Natural killer cell treated with Interleukin-12 subunit alpha and Interleukin-12 subunit beta and Interleukin-15 and Interleukin-18, amount 100 ng/mL, for 72 hours (primary cell): ENCODE results near the gene C1QTNF6. TPM values are rescaled to one million over a fixed set of nuclear protein-coding genes. Genes with fewer than 3 reads are reported as not detected.

ENCODE experiments used
- ATAC-seq, 2 donors: fragments of 150-1000 bp; cut with Tn5 transposase in 1 of 2; sonication (Bioruptor Pico), chemical (Tn5 transposase) in 1 of 2; 2 replicates each; pipeline ENCODE4 v1.10.0; 2021
- DNase-seq: peaks from one replicate; pipeline ENCODE4 v3.0.0; 2022; ENCODE audit warnings: low spot score
- H3K27ac Mint-ChIP-seq, 2 donors: 1 replicate in 1 of 2; 2 replicates in 1 of 2; pipeline ENCODE4 v1.8.0; 2022; ENCODE audit warnings: mixed read lengths in 2 of 2, mild to moderate bottlenecking in 1 of 2, moderate library complexity in 1 of 2
- H3K27me3 Mint-ChIP-seq, 2 donors: 1 replicate in 1 of 2; 2 replicates in 1 of 2; pipeline ENCODE4 v1.8.0; 2022; ENCODE audit warnings: mixed read lengths in 2 of 2
- H3K36me3 Mint-ChIP-seq: one replicate; pipeline ENCODE4 v1.8.0; 2022; ENCODE audit warnings: mixed read lengths
- H3K4me1 Mint-ChIP-seq, 2 donors: 1 replicate in 1 of 2; 2 replicates in 1 of 2; pipeline ENCODE4 v1.8.0; 2022; ENCODE audit warnings: low read depth in 2 of 2, mixed read lengths in 2 of 2, mild to moderate bottlenecking in 1 of 2
- H3K4me3 Mint-ChIP-seq: one replicate; pipeline ENCODE4 v1.8.0; 2022; ENCODE audit warnings: mixed read lengths
- H3K9me3 Mint-ChIP-seq: 2 replicates; pipeline ENCODE4 v1.8.0; 2022; ENCODE audit warnings: mixed read lengths
- total RNA-seq, 2 donors: library from RNA; stranded (reverse); gene quantifications; one replicate each; pipeline ENCODE4 v1.2.3, GENCODE V29; 2022

Gene C1QTNF6
- total RNA-seq, 2 donors from 2014 or later, result 1.3 to 3.9 TPM

GRCh38 chr22:37157516-37158285 lies 30.3 kb downstream of the C1QTNF6 start:
- no peak for ATAC-seq

DNA sequence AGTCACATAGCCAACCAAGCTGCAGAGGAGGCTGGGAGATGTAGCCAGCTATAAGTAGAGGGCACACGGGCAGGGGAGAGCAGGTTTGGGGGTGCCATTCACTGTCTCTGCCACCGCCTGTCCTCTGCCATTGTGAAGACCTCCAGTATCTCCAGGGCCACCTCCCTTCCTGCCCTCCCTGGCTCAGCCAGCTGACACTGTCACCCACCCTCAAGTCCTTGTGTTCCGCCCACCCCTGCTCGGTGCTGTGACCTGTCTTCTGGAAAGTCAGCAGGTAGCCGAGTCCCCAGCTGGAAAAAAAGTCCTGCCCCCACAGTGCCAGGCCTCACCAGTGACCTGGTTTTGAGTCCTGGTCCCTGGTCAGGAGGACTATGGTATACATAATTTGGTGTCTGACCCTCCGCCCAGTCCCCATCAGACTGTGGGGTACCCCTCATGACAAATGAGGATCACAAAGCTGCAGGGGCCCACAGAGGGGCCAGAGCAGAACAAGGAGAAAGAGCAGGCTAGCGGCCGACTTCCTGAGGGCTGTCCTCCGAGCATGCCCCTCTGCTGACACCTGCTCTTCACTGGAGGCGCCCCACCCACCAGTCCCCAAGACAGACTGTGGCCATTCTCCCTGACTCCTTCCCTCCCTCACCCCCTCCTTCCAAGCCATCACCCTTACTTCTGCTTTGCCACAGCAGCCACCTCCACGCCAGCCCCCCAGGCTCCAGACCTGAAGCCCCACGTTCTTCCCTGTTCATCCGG lies 31.2 kb downstream of the C1QTNF6 start:
- no peak for ATAC-seq
- peak overlapping the region; percentile 80 for H3K4me3 Mint-ChIP-seq
- no peaks in the 10 kb centered on the region for H3K27me3 Mint-ChIP-seq
- peaks cover 72 to 78% of the 10 kb centered on the region in 2 donors for H3K4me1 Mint-ChIP-seq
- H3K27ac Mint-ChIP-seq, result peak overlapping the region; percentile 87 to 96
- H3K36me3 Mint-ChIP-seq, result no peaks in the 10 kb centered on the region
- no peak for DNase-seq
- no peaks in the 10 kb centered on the region for H3K9me3 Mint-ChIP-seq

More at GRCh38 chr22:37157516-37158285, 30.3 kb downstream of the C1QTNF6 start:
- H3K4me1 Mint-ChIP-seq, result peaks cover 78 to 87% of the 10 kb centered on the region in 2 donors
- no peak for DNase-seq
- H3K36me3 Mint-ChIP-seq, result no peaks in the 10 kb centered on the region
- no peaks in the 10 kb centered on the region for H3K9me3 Mint-ChIP-seq
- peak overlapping the region; percentile 80 for H3K4me3 Mint-ChIP-seq
- peak overlapping the region; percentile 87 to 96 for H3K27ac Mint-ChIP-seq
- H3K27me3 Mint-ChIP-seq, result no peaks in the 10 kb centered on the region

DNA sequence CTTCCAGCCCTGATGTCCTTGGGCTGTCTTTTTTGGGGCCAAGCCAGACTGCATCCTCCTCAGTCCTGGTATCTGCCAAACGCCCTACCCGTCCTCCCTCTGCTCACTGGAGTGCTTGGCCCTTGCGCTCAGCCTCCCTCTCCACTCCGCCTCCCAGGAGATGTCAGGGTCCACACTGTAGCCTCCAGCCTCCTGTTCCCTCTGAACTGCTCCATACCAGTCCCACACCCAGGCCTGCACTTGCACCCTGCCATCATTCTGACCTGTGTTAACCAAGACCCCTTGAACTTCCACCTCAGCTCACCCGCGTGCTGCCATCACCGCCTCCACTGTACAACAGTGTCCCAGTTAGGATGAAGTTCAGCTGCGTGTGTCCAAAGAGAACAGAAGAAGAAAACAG lies 32.1 kb downstream of the C1QTNF6 start:
- DNase-seq, result no peak
- peaks cover 75 to 78% of the 10 kb centered on the region in 2 donors for H3K4me1 Mint-ChIP-seq
- no peak for ATAC-seq
- H3K27ac Mint-ChIP-seq, result peak overlapping the region; percentile 87 to 96
- H3K9me3 Mint-ChIP-seq, result no peaks in the 10 kb centered on the region
- peaks cover 7% of the 10 kb centered on the region for H3K36me3 Mint-ChIP-seq
- H3K4me3 Mint-ChIP-seq, result peak overlapping the region; percentile 71
- H3K27me3 Mint-ChIP-seq, result no peaks in the 10 kb centered on the region

DNA sequence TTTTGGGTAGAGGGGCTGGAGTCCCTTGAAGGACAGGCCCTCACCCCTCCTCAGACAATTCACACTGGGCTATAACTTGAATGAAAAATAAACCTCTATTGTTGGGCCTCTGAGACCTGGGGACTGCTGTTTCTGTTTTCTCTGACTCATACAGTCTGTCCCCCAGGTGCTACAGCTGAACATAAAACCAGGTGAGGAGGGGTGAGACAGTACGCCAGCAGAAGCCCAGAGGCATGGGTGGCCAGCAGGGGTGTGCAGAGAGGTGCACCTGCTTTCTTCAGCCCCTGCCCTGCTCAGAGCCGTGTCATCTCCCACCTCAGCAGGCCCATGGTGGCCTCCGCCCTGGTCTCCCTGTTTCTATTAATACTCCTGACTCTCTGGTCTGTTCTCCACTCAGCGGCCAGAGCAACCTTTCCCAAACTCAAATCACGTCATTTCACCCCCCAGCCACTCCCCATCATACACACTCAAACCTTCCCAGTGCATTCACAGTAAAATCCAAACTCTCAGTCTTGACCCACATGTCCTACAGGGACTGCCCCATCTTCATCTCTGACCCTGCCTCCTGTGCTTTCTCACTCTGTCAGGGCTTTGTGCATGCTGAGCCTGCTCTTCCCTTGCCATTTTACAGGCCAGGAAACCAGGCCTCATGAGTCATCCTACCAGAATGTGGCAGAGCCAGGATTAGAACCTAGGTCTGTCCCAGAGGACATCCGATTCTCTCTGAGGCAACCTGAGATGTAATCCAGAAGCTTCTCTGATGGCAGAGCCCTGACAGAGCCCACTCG lies 32.9 kb downstream of the C1QTNF6 start:
- ATAC-seq (peak; percentile 84 to 89), DNase-seq (no peak)
- H3K9me3 Mint-ChIP-seq, result no peaks in the 10 kb centered on the region
- H3K36me3 Mint-ChIP-seq, result peaks cover 9% of the 10 kb centered on the region
- H3K27me3 Mint-ChIP-seq, result no peaks in the 10 kb centered on the region
- peak overlapping the region; percentile 87 to 96 for H3K27ac Mint-ChIP-seq
- H3K4me3 Mint-ChIP-seq, result peak overlapping the region; percentile 71
- peaks cover 79 to 82% of the 10 kb centered on the region in 2 donors for H3K4me1 Mint-ChIP-seq

DNA sequence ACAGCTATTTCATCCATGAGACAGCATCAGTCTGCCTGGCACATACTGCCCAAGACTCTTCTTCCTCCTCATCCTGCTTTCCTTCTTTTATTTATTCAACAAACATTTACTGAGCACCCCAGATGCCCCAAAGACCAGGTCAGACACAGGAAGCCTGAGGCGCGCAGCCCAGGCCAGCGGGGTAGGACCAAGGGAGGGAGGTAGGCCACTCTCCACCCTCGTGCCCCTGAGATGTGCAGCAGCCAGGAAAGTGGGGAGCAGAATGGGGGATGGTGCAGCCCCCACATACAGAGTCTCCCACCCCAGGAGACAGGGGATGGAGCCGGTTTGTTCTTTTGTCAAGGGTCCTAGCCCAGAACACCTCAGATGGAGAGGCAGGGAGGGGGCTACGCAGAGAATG lies 34.1 kb downstream of the C1QTNF6 start:
- Mint-ChIP-seq H3K9me3 (no peaks in the 10 kb centered on the region), H3K4me1 (peaks cover 70 to 73% of the 10 kb centered on the region in 2 donors), H3K27me3 (no peaks in the 10 kb centered on the region), H3K27ac (peak overlapping the region in 1 of 2 donors; percentile 75), H3K4me3 (no peak overlapping the region), H3K36me3 (peaks cover 9% of the 10 kb centered on the region)
- DNase-seq (no peak), ATAC-seq (no peak)

GRCh38 chr22:37151401-37151800 lies 36.6 kb downstream of the C1QTNF6 start:
- no peak for ATAC-seq
- Mint-ChIP-seq H3K36me3 (peaks cover 13% of the 10 kb centered on the region), H3K9me3 (no peaks in the 10 kb centered on the region), H3K4me1 (peaks cover 64 to 65% of the 10 kb centered on the region in 2 donors), H3K27ac (peak overlapping the region; percentile 90 to 98), H3K27me3 (no peaks in the 10 kb centered on the region), H3K4me3 (peak overlapping the region; percentile 95)
- DNase-seq, result no peak

DNA sequence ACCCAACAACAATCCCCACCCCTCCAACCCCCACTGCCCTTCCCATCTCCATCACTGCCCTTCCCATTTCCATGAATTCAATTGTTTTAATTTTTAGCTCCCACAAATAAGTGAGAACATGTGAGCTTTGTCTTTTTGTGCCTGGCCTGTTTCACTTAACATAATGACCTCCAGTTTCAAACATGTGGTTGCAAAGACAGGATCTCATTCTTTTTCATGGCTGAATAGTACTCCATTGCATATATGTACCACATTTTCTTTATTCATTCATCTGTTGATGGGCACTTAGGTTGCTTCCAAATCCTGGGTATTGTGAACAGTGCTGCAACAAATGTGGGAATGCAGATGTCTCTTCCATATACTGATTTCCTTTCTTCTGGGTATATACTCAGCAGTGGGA lies 37.3 kb downstream of the C1QTNF6 start:
- DNase-seq (no peak), ATAC-seq (no peak)
- Mint-ChIP-seq H3K4me3 (peak overlapping the region; percentile 95), H3K36me3 (peaks cover 20% of the 10 kb centered on the region), H3K27me3 (no peaks in the 10 kb centered on the region), H3K9me3 (no peaks in the 10 kb centered on the region), H3K4me1 (peaks cover 64 to 65% of the 10 kb centered on the region in 2 donors), H3K27ac (peak overlapping the region; percentile 90 to 98)

DNA sequence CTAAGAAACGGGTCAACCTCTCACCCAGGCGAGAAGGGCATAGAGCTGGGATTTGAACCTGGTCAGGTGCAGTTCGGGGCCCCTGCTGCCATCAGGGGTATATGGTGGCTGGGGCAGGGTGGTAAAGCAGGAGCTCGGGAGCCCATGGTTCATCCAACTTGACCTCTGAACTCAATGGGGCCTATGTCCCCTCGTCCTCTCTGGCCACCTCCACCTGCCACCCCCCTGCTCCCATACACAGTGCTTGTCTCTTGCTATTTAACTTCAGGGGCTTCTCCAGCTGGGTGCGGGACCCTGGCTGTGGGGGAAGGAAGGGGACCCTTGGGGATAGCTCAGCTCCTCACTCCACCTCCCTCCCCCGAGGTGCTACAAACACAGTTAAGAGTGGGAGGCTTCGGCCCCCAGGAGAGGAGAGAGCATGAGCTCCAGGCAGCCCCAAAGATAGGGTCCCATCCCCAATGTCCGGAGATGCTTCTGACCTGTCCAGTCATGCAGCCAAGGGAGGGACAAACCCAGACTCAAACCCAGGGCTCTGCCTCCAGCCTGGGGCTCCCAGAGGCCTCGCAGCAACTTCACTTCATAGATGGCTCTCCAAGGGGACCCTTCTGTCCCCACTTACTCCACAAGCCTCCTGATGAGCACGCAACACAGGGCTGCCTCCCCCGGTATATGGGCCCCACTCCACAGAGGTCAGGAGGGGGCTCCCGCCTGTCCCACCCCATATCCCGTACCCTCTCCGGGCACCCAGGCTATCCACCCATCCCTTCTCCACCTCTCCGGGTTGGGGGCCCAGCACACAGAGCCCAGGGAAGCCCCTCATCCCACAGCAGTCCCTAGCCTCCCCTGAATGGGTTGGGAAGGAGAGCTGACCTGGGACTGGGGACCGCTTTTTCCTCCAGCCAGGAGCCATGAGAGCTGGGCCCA lies 39.0 kb downstream of the C1QTNF6 start:
- peak overlapping the region; percentile 90 to 98 for H3K27ac Mint-ChIP-seq
- DNase-seq (no peak), ATAC-seq (no peak)
- H3K9me3 Mint-ChIP-seq, result no peaks in the 10 kb centered on the region
- H3K4me1 Mint-ChIP-seq, result peaks cover 69 to 70% of the 10 kb centered on the region in 2 donors
- H3K36me3 Mint-ChIP-seq, result peaks cover 27% of the 10 kb centered on the region
- peak overlapping the region; percentile 95 for H3K4me3 Mint-ChIP-seq
- no peaks in the 10 kb centered on the region for H3K27me3 Mint-ChIP-seq

GRCh38 chr22:37148031-37148651 lies 39.9 kb downstream of the C1QTNF6 start:
- Mint-ChIP-seq H3K9me3 (no peaks in the 10 kb centered on the region), H3K36me3 (peaks cover 34% of the 10 kb centered on the region), H3K27me3 (no peaks in the 10 kb centered on the region), H3K27ac (peak overlapping the region; percentile 90 to 98), H3K4me1 (peaks cover 70 to 72% of the 10 kb centered on the region in 2 donors), H3K4me3 (peak overlapping the region; percentile 95)
- ATAC-seq (no peak), DNase-seq (no peak)

DNA sequence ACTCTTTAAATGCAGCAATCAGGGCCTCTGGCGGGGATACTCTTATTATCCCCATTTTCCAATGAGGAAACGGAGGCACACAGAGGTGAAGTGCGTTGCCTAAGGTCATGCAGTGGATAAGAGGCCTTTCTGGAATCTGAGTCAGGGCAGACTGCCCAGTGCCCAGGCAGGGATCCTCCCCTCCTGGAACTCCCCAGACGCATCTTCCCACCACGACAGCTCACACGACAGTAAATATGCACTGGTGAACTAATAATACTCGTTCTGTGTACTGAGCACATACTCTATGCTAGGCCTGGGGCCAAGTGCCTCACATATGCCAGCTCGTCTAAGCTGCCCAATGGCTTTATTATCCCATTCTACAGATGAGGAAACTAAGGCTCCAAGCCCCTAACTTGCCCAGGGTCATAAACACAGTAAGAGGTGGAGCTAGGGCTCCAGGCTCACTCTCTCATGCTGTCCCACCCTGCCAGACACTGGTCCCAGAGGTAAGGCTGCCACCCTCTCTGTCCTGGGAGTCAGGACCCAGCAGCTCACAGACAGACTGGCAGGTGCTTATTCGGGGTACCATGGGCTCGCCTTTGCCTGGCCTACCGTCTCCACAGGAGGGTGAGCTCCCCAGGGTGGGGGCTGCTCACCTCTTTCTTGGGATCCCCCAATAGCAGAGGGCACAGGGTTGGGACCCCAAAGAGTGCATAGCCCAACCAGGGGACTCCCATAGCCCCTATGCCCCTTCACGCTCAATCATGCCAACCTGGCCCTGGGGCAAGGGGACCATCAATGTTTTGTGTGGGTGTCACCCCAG lies 40.7 kb downstream of the C1QTNF6 start:
- no peak for ATAC-seq
- peaks cover 37% of the 10 kb centered on the region for H3K36me3 Mint-ChIP-seq
- peaks cover 77 to 79% of the 10 kb centered on the region in 2 donors for H3K4me1 Mint-ChIP-seq
- no peaks in the 10 kb centered on the region for H3K27me3 Mint-ChIP-seq
- peak overlapping the region; percentile 95 for H3K4me3 Mint-ChIP-seq
- no peak for DNase-seq
- H3K27ac Mint-ChIP-seq, result peak overlapping the region; percentile 90 to 98
- no peaks in the 10 kb centered on the region for H3K9me3 Mint-ChIP-seq

DNA sequence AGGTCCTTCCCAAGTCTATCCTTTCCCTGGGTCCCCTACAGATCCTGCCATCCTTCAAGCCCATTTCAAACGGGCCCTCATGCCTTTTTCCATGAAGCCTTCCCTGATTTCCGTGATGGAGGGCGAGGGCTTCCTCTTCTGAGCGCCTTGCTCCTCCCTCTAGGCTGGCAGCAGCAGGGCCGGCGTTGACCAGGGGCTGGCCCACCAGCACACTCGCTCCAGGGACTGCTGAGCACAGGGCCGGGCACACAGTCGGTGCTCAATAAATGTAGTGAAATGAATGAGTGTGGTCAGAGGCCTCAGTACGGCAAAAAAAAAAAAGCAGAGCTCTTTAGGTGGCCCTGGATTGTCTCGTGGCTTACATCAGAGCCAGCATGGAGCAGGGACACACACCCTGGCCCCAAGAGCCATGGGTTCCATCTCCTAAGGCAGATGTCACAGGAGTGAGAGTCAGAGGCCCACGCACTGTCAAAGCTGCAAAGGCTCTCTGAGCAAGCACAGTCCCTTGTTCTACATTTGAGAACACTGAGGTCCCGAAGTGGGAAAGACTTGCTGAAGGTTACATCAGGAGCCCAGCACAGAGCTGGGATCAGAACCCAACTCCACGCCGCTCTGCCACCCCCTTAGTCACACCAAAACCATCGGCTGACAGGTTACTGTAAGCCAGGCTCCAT lies 41.4 kb downstream of the C1QTNF6 start:
- ATAC-seq (no peak), DNase-seq (no peak)
- H3K9me3 Mint-ChIP-seq, result no peaks in the 10 kb centered on the region
- peak overlapping the region; percentile 95 for H3K4me3 Mint-ChIP-seq
- peak overlapping the region; percentile 90 to 98 for H3K27ac Mint-ChIP-seq
- no peaks in the 10 kb centered on the region for H3K27me3 Mint-ChIP-seq
- H3K4me1 Mint-ChIP-seq, result peaks cover 75 to 79% of the 10 kb centered on the region in 2 donors
- peaks cover 36% of the 10 kb centered on the region for H3K36me3 Mint-ChIP-seq
